Hippocampal formation (tissue), 2 donors: ENCODE results near the gene PKM.
A peak's percentile ranks its signal among the peaks of the same experiment; 100 is the strongest.
"Not testable (repeated sequence)": the region's sequence is repeated elsewhere in the genome, so short reads cannot be mapped to it uniquely, and the experiment has no call there.

Source experiments
- DNase-seq, 2 donors: peaks; one replicate each; lab custom pipeline; 2025; lab: John Stamatoyannopoulos, UW

The PKM gene

DNA sequence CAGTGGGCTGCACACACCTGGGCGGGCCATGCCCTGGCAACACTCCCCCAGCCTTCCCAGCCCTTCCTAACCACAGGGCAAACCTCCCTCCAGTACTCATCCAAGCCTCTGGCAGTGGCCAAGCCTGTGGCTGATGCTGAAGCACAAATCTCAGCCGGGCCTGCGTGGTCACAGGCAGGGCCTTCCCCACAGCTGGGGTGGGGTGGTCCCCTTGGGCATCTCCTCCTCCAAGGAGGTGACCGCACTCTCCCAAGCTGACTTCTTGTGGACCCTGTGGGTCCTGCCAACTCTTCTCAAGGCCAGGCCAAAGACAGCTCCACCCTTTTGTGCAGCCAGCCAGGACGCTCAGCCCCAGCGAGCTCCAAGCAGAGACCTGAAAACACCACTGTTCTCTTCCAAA lies 54.8 kb downstream of the PKM start:
- DNase-seq: no peak

DNA sequence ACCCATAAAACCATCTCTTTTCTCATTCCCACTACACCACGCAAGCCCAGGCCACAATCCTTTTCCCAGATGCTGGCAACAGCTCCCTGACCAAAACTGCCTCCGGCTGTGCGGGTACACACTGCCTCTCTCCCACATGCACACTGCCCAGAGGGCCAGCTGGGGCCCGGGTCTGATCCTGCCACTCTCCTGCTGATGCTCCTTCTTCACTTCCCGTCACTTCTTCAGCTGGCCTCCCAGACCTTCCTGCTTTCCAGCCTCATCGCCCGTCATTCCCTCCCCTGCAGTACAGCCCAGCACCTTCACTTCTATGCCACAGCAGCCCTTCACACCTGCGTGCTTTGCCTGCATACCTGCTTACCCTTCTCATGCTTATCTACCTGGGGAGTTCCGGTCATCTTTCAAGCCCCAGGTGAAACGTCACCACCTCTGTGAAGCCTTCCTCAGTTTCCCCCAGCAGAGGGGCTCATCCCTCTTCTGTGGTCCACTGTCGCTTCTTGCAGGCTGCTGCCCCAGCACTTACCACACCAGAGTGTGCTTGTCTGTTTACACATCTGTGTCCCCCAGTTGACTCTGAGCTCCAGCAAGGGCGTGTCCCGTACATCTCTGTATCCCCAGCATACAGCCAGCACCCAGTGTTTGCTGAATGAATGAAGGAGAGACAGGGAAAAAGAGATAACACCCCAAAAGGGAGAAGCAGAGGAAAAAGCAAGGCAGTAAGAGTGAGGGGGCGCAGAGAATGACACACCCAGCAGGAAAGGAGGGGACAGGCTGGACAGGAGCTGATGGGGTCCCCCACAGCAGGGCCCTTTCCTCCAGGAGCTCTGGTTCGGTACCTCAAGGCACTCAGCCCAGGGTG lies 55.6 kb downstream of the PKM start:
- no peak for DNase-seq

DNA sequence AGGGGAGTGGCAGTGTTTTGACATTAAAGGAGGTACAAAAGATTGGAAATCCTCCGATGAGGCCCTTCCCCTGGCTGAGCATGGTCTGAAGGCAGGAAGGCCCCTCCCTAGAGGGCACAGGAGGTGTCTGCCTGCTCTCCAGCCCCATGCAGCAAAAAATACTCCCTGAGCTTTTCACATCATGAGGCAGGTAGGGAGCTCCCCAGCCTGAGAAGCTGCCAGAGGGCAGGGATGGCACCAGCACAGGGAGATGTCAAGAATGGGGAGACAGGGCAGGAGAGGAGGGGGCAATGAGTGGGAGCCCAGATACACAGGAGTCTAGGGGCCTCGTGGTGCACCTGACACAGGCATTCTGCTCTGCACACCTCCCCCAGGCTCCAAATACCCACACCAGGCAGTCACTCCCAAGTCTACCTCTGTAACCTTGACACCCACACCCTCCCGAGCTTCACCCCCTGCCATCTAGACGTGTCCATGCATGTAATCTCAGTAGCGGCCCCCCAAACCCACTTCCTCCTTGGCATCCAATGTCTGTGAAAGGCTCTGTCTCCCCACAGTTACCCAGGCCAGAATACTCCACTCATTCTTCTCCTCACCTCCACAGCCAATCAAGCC lies 56.3 kb downstream of the PKM start:
- DNase-seq: no peak

DNA sequence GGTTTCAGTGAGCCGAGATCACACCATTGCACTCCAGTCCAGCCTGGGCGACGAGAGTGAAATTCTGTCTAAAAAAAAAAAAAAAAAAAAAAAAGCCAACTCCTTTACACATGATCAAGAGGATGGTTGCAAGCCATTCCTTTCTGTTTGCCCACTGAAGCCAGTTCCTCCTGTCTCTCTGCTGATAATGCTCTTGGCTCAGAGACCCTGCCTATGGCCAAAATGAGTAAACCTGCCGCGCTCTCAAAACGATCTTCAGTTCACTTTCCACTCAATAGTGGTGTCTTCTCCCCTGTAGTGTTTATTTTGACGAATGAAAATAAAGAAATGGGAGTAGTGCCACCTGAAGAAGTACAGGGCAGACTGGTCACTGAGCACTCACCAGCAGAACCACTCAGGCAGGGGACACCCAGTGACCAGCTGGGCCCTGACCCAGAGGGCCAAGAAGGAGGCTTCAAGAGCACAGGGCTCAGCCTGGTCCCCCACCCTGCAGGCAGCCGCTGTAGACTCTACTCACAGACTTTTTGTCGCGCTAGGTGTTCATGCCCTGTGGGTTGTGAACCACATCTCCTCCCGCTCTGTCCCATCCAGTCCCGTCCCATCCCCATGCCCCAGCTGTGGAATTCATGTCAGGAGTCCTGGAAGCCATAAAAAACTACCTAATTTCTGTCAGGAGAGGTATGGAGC lies 57.0 kb downstream of the PKM start:
- no peak for DNase-seq

GRCh38 chr15:72173401-72173800 lies 57.6 kb downstream of the PKM start:
- no peak for DNase-seq

DNA sequence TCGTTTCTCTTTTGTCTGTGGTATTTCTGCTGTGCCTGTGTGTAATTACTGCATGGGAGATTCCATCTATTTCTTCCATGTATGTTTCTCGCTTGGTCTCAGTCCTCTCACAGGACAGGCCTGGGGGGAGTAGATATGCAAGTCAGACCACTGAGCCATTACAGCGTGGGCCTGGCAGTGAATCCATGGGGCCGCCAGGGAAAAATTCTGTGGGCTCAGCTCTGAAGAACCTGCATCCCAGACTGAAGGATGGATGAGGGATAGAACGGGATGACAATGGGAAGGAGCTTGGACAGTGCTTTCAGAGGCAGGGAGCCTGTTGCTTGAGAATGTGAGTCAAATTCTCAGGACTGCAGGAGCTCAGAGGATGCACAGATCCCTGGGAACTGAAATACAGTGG lies 58.2 kb downstream of the PKM start:
- DNase-seq: no peak

DNA sequence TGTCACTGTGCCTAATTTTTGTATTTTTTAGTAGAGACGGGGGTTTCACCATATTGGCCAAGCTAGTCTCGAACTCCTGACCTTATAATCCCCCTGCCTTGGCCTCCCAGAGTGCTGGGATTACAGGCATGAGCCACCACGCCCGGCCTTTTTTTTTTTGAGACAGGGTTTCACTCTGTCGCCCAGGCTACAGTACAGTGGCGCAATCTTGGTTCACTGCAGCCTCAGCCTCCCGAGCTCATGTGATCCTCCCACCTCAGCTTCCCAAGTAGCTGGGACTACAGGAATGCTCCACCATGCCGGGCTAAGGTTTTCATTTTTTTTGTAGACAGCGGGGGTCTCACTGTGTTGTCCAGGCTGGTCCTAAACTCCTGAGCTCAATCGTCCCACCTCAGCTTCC lies 59.0 kb downstream of the PKM start:
- DNase-seq: not testable (repeated sequence)

DNA sequence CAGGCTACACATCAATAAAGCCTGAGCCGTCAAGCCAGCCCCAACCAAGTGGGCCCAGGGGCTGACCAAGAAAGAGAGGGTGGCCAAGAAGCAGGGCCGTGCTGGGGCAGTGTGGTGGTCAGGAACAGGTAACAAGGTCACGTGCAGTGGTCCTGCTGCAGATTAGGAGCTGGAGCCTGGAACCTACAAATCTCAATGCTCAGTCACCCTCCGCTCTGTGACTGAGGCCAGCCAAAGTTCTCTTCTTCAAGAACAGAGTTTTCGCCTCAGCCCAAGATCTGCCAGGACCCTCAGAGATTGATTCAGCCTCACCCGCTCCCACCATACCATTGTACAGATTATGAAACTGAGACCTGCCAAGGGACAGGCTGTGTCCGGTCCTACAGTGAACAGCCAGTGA lies 60.3 kb downstream of the PKM start:
- no peak for DNase-seq

DNA sequence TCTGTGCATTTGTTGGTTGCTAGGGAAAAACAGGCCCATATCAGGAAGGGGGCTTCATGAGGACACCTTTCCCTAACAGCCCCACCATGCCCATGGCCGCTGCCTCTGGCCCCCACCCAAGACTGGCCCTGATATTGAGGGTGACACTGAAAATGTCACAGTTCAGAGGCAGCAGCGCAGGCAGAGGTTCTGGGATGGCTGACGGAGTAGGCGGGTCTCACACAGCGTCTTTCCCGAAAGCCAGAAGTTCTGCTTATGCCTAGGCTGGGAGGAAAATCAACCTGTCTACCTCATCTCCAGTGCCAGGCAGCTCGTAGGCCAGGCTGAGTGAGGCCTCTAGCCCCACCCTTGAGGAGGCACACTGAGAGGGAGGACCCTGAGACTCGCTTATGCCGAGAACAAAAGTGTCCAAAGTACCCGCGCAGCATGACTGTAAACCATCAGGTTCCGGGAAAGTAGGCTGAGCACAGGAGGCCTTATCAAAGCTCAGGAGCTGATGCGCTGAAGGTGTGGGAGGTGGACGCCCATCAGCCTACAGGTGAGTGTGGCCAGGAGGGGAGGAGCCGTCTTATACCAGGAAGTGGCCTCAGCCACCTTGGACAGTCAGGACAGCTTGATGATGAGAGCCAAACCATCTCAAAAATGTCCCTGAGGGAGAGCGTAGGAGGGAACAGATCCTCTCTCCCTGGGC lies 60.9 kb downstream of the PKM start:
- DNase-seq: no peak

GRCh38 chr15:72169236-72169920 lies 61.6 kb downstream of the PKM start:
- DNase-seq: no peak

GRCh38 chr15:72168808-72169190 lies 62.2 kb downstream of the PKM start:
- DNase-seq: no peak

DNA sequence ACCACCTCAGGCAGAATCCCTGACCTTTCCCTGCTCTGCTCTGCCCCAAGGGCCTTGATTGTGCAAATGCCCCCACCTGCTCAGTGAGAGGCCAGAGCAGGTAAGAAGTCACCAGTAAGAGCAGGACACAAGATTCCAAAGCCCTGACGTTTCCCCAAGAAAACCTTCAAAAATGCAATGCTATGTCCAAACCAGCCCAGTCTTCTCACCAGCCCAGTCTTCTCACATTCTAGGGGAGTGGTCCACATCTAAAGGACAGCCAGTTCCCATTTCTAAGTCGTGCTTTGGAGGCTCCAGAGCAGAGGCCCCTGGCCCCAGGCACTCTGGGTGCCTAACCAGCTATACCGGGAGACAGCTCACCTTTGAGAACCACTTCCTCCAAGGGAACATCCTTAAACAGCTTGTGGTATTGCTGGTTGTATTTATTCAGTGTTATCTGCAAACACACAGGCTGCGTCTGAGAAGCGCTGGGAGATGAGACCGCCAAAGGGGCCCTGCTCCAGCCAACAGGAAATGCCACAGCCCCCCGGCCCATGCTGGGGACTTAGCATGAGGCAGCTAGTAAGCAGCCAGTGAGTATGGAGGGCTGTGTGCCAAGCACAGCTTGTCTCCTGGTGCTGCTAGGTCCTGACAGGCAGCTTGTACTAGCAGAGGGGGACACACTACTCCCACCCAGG lies 62.7 kb downstream of the PKM start:
- DNase-seq: no peak

GRCh38 chr15:72167445-72167844 lies 63.5 kb downstream of the PKM start:
- DNase-seq: no peak

DNA sequence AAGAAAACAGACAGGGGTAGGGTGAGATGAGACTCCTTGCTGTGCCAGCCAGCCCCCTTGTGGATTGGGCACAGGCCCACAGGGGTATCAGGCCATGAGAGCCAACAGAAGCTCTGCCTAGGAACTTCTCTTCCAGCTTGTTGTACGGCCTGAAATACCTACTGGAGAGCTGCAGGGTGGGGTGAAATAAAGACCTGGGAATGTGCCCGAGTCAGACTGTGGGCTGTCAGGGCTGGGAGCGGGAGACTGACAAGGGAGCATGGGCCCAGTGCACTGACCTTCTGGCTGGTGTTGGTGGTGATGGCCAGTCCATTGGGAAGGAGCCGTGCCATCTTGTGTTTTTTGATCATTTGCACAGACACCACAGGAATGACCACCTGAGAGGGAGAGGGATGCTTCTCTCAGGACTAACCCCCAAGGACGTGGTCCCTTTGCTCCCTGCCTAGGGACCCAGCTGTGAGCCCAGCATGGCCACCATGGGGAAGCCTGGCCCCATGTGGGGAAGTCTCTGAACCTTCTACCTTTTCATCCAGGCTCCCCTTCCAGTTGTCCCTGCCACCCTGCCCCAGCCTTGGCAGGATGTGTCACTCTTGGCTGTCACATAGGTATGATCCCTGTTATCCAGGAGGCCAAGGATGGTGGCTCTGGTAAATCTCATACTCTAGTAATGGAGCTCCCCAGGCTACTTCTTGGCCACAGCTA lies 64.1 kb downstream of the PKM start:
- no peak for DNase-seq

GRCh38 chr15:72163719-72164118 lies 67.3 kb downstream of the PKM start:
- peak in 1 of 2 donors; percentile 58 for DNase-seq

GRCh38 chr15:72162569-72162968 lies 68.4 kb downstream of the PKM start:
- DNase-seq: no peak

- DNase-seq: no peak
These were observed 69.4 kb downstream of the PKM start for GRCh38 chr15:72161361-72162132.

GRCh38 chr15:72160696-72161245 lies 70.2 kb downstream of the PKM start:
- DNase-seq: no peak

GRCh38 chr15:72156928-72157327 lies 74.1 kb downstream of the PKM start:
- DNase-seq: no peak
